Tibial artery (tissue), 4 donors: ENCODE results near the gene NTM.

ENCODE experiments used
- DNase-seq, 2 donors: peaks; one replicate each; pipeline ENCODE4 v3.0.0-alpha.2; 2019
- H3K27ac ChIP-seq, 2 donors: fragments of 200-600 bp; sonication (generic) in 1 of 2; 1 replicate in 1 of 2; 2 replicates in 1 of 2; pipeline ENCODE4 v1.5.1; 2018 to 2019; ENCODE audit warnings: mild to moderate bottlenecking in 1 of 2
- H3K27me3 ChIP-seq, 2 donors: fragments of 200-600 bp; sonication (generic) in 1 of 2; one replicate each; pipeline versions ENCODE4 v1.5.1 to v1.6.0; 2016 to 2019
- H3K36me3 ChIP-seq, 3 donors: fragments of 200-600 bp; sonication (generic) in 2 of 3; one replicate each; pipeline ENCODE4 v1.5.1; 2016 to 2019; ENCODE audit warnings: mild to moderate bottlenecking in 2 of 3
- H3K4me1 ChIP-seq, 4 donors: fragments of 200-600 bp; sonication (generic) in 2 of 4; 1 replicate in 3 of 4; 2 replicates in 1 of 4; pipeline ENCODE4 v1.5.1; 2016 to 2019
- H3K4me3 ChIP-seq, 2 donors: fragments of 200-600 bp; sonication (generic) in 1 of 2; 1 replicate in 1 of 2; 2 replicates in 1 of 2; pipeline ENCODE4 v1.5.1; 2018 to 2019; ENCODE audit warnings: mild to moderate bottlenecking in 2 of 2
- H3K9me3 ChIP-seq, 3 donors: fragments of 200-600 bp; sonication (generic) in 1 of 3; one replicate each; pipeline ENCODE4 v1.5.1; 2016 to 2019
- CTCF ChIP-seq, 2 experiments: fragments of 200-600 bp in 1 of 2; fragments of 450-650 bp in 1 of 2; IDR thresholded peaks; one replicate each; pipeline ENCODE4 v1.5.1; 2017 to 2019; ENCODE audit warnings: antibody characterized with exemption in 2 of 2, mild to moderate bottlenecking in 1 of 2, moderate library complexity in 1 of 2
- intact Hi-C: fragments of 100-400 bp; cut with DNase I; formaldehyde crosslinking; loops from one replicate; pipeline ENCODE4 v1.15.0; 2023; ENCODE audit warnings: low total_unique reads

Gene NTM

DNA sequence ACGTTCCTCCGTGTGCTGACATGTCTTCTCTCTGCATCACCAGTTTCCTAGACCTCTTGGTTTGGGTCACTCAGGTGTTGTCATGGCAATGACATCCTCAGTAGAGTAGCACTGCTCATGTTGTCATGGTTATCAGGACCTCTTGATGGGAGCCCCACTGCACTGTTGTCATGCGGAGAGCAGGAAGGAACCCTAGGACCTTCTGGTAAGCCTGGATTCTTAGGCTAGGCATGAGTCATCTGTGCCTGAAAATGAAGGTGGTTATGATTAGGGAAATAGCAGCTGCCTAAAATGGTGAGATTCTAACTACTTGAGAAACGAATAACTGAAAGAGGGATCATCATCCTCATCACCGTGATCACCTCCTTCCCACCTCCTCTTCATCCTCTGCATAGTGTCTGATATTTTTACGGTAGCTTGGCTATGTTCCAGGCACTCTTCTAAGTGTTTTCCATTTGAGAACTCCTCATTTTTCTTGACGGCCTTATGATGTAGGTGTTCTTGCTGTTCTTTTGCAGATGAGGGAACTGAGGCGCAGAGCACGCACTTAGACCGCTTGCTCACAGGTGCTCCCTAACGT lies 858.4 kb downstream of the NTM start:
- H3K4me3 ChIP-seq = no peak overlapping the region
- intact Hi-C loops = no loop called here
- H3K4me1 ChIP-seq = no peaks in the 10 kb centered on the region
- no peaks in the 10 kb centered on the region for H3K27me3 ChIP-seq
- no peaks in the 10 kb centered on the region for H3K36me3 ChIP-seq
- TF ChIP-seq CTCF (IDR thresholded peaks at IDR 0.05) = no peak
- no peaks in the 10 kb centered on the region for H3K9me3 ChIP-seq
- DNase-seq = no peak
- H3K27ac ChIP-seq = no peak overlapping the region

DNA sequence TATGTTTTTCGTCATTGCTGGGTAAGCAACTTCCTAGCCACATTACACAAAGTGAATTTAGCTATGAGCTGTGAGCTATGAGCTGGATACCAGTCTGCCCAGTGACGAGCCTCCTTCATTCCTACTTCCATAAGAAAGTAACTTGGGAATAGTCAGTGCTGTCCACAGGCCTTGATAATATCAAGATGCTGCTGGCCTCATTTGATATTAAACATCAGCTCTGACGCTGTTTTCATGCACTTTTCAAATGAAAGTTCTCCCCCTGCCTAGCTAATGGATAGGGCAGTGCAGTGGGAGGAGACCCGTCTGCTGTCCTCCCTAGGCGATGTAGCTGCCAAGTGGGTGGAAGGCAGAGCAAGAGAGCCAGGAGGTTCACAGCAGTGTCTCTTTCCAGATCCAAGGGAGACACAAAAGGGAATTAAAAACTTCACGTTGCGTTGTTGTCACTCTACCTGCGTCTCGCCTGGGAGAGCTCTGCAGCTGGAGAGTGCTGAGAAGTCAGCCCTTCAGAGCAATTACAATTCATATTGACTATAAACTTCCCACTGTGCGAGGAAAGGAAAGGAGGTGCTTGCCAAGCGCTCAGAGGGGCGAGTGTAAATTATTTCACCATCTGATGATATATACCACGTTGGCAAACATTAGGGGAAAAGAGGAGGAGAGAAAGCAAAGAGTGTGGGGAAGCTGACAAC lies 861.4 kb downstream of the NTM start:
- Histone ChIP-seq H3K36me3 (no peaks in the 10 kb centered on the region), H3K4me1 (no peaks in the 10 kb centered on the region), H3K9me3 (no peaks in the 10 kb centered on the region), H3K4me3 (no peak overlapping the region), H3K27ac (no peak overlapping the region), H3K27me3 (no peaks in the 10 kb centered on the region)
- no peak for DNase-seq
- TF ChIP-seq CTCF (IDR thresholded peaks at IDR 0.05) = no peak
- intact Hi-C loops = no loop called here

DNA sequence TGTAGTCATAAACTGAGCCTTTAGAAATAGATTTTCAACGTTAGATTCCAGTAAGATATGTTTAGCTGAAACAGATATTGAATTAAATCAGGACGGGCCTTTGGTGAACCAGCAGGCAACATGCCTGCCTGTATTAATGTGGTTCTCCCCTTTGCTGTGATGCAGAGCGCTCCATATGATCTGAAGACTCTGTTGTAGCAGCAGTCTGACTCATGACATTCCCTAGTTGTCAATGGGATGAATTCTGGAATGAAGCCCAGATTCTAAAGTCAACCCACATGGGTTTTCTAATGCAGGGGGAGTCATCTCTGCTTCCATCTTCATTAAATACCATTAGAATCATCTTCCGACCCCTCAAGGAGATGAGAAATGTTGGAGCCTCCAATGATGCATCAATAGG lies 864.5 kb downstream of the NTM start:
- Histone ChIP-seq H3K27ac (no peak overlapping the region), H3K27me3 (no peaks in the 10 kb centered on the region), H3K4me1 (no peaks in the 10 kb centered on the region), H3K9me3 (no peaks in the 10 kb centered on the region), H3K4me3 (no peak overlapping the region), H3K36me3 (no peaks in the 10 kb centered on the region)
- DNase-seq = no peak
- intact Hi-C loops = no loop called here
- no peak for TF ChIP-seq CTCF (IDR thresholded peaks at IDR 0.05)

- Histone ChIP-seq H3K4me3 (no peak overlapping the region), H3K27ac (no peak overlapping the region), H3K4me1 (no peaks in the 10 kb centered on the region), H3K27me3 (no peaks in the 10 kb centered on the region), H3K9me3 (no peaks in the 10 kb centered on the region), H3K36me3 (no peaks in the 10 kb centered on the region)
- intact Hi-C loops = no loop called here
- DNase-seq = no peak
- no peak for TF ChIP-seq CTCF (IDR thresholded peaks at IDR 0.05)
These were observed 867.4 kb downstream of the NTM start for GRCh38 chr11:132237781-132238180.

- DNase-seq = no peak
These were observed 868.0 kb downstream of the NTM start for GRCh38 chr11:132238331-132238866.

More at GRCh38 chr11:132238331-132238866, 868.0 kb downstream of the NTM start:
- H3K9me3 ChIP-seq = no peaks in the 10 kb centered on the region
- intact Hi-C loops = no loop called here
- H3K27me3 ChIP-seq = no peaks in the 10 kb centered on the region
- no peak overlapping the region for H3K4me3 ChIP-seq
- no peak overlapping the region for H3K27ac ChIP-seq
- H3K36me3 ChIP-seq = no peaks in the 10 kb centered on the region
- TF ChIP-seq CTCF (IDR thresholded peaks at IDR 0.05) = no peak
- no peaks in the 10 kb centered on the region for H3K4me1 ChIP-seq
